GM12891 (cell line): Measurements from ENCODE around the gene KRTAP5-6.

Experiments used
- PAX5 ChIP-seq: IDR thresholded peaks from 2 replicates; pipeline ENCODE4 v1.6.1; 2011; ENCODE audit warnings: low read length, moderate library complexity, mild to moderate bottlenecking; ENCODE audit not compliant: insufficient read depth, severe bottlenecking
- POLR2A ChIP-seq: IDR thresholded peaks from 2 replicates; pipeline ENCODE4 v1.6.1; 2011; ENCODE audit warnings: low read depth, low read length, control low read depth
- POLR2AphosphoS5 ChIP-seq: IDR thresholded peaks from 2 replicates; pipeline ENCODE4 v1.6.1; 2011; ENCODE audit warnings: low read depth, low read length, control low read depth
- POU2F2 ChIP-seq: IDR thresholded peaks from 2 replicates; pipeline ENCODE4 v1.6.1; 2011; ENCODE audit warnings: low read depth, mild to moderate bottlenecking, control low read depth, low read length, moderate library complexity
- SPI1 ChIP-seq: IDR thresholded peaks from 2 replicates; pipeline ENCODE4 v1.6.1; 2011; ENCODE audit warnings: low read depth, low read length, control low read depth
- TAF1 ChIP-seq: IDR thresholded peaks from 2 replicates; pipeline ENCODE4 v1.6.1; 2011; ENCODE audit warnings: low read depth, low read length, control low read depth

GRCh38 chr11:1651411-1651980 is 45.5 kb upstream of the KRTAP5-6 start:
- no peak for TF ChIP-seq POLR2AphosphoS5
- no peak for TF ChIP-seq POLR2A
- no peak for TF ChIP-seq TAF1
- no peak for TF ChIP-seq SPI1
- TF ChIP-seq PAX5 = no peak
- TF ChIP-seq POU2F2 = no peak
